Measurements from ENCODE around the gene DPP6. TPM values are rescaled to one million over a fixed set of nuclear protein-coding genes. Genes with fewer than 3 reads are reported as not detected.

Gene DPP6
- total RNA-seq, 1 donor from 2014 or later: not detected

DNA sequence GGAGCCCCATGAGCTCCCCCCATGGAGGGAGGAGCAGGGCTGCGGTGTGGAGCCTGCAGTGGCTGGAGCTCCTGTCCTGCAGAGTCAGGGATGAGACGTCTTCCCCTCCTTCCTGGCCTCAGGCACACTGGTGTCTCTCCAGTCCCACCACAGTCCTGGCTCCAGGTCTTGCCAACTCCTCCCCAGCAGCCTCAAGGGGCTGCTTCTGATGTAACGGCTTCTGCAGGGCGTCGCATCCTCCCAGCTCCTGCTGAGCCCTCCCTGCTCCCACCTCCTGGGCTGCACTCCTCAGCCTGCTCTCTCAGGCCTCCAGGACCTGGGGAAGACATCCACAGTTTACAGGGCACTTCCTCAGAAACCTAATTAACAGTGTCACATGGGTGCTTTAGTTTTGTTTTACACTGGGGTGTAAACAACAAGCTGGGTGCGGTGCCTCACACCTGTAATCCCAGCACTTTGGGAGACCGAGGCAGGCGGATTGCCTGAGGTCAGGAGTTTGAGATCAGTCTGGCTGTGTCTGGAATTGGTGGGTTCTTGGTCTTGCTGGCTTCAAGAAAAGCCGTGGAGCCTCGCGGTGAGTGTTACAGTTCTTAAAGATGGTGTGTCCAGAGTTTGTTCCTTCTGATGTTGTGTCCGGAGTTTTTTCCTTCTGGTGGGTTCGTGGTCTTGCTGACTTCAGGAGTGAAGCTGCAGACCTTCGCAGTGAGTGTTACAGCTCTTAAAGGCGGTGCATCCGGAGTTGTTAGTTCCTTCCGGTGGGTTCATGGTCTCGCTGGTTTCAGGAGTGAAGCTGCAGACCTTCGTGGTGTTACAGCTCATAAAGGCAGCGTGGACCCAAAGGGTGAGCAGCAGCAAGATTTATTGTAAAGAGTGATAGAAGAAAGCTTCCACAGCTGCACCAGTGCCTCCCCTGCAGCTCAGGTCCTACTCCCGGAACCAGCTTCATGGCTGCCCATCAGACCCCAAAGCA, 855.7 kb downstream of the DPP6 start:
- Mint-ChIP-seq H3K27me3 (ENCODE audit: unreplicated experiment) (peaks cover 14% of the 10 kb centered on the region), H3K9me3 (ENCODE audit: unreplicated experiment) (peaks cover 31% of the 10 kb centered on the region), H3K4me1 (ENCODE audit: low read depth, unreplicated experiment) (no peaks in the 10 kb centered on the region), H3K36me3 (ENCODE audit: unreplicated experiment) (peaks cover 13% of the 10 kb centered on the region), H3K27ac (ENCODE audit: unreplicated experiment) (no peak overlapping the region), H3K4me3 (ENCODE audit: unreplicated experiment) (no peak overlapping the region)
- TF ChIP-seq, protein P1, sequence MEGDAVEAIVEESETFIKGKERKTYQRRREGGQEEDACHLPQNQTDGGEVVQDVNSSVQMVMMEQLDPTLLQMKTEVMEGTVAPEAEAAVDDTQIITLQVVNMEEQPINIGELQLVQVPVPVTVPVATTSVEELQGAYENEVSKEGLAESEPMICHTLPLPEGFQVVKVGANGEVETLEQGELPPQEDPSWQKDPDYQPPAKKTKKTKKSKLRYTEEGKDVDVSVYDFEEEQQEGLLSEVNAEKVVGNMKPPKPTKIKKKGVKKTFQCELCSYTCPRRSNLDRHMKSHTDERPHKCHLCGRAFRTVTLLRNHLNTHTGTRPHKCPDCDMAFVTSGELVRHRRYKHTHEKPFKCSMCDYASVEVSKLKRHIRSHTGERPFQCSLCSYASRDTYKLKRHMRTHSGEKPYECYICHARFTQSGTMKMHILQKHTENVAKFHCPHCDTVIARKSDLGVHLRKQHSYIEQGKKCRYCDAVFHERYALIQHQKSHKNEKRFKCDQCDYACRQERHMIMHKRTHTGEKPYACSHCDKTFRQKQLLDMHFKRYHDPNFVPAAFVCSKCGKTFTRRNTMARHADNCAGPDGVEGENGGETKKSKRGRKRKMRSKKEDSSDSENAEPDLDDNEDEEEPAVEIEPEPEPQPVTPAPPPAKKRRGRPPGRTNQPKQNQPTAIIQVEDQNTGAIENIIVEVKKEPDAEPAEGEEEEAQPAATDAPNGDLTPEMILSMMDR (IDR thresholded peaks at IDR 0.05; ENCODE audit: partially characterized antibody, unreplicated experiment): no peak
- DNase-seq: no peak

DNA sequence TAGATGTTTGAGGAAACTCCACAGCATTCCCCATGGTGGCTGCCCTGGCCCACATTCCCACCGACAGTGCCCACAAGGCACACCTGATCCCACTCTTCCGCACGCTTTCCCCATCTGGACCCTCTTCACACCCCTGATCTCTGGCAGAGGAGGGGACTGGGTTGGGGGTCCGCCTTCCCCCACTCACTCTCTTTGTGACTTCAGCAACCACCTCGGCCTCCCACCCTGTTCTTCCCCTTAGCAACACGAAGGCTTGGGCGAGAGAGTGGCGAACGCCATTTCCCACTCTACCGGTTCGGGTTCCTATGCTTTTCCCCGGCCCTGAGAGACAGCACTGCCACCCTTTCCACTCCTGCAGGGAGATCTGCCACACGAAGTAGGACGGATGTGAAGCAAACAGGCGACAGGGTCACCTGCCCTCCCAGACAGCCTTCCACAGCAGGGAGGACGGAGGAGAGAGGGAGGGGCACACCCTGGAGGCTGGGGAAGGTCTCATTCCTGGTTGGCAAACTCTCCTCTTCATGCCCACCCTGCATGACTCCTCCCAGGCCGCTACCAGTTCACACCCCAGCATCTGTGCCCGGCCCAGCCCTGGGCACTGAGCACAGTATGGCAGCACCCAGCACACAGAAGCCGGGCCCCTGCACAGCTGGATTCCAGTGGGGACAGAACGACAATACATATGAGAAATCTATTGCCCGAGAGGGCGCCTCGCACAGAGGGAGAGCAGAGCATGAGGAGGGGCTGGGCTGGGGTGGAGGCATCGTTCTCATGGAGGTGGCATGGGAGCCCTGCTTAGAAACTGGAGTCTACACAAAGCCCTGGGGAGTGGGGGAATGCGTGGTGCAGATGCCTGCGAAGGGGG, 857.3 kb downstream of the DPP6 start:
- DNase-seq: no peak
- Mint-ChIP-seq H3K27me3 (ENCODE audit: unreplicated experiment) (peaks cover 13% of the 10 kb centered on the region), H3K9me3 (ENCODE audit: unreplicated experiment) (peaks cover 24% of the 10 kb centered on the region), H3K27ac (ENCODE audit: unreplicated experiment) (no peak overlapping the region), H3K4me1 (ENCODE audit: low read depth, unreplicated experiment) (no peaks in the 10 kb centered on the region), H3K4me3 (ENCODE audit: unreplicated experiment) (no peak overlapping the region), H3K36me3 (ENCODE audit: unreplicated experiment) (peaks cover 13% of the 10 kb centered on the region)
- TF ChIP-seq, protein P1 (IDR thresholded peaks at IDR 0.05; ENCODE audit: partially characterized antibody, unreplicated experiment): no peak

DNA sequence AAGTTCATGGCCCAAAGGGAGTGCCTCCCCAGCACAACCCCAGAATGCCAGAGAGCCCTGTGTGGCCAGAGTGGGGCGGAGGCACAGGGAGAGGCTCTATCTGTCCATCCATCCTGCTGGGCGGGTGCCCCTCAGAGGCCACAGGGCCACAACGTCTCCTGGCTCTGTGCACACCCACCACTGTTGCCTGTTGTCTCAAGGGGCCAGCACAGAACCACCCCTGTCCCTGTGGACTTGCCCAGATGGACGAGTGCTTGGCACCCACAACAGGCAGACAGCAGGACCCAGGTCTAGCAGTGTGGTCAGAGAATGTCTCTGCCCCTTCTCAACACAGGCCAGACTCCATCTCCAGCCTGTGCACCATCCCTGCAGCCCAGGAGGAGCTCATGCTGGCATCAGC, 857.9 kb downstream of the DPP6 start:
- H3K4me1 Mint-ChIP-seq (ENCODE audit: low read depth, unreplicated experiment): no peaks in the 10 kb centered on the region
- H3K9me3 Mint-ChIP-seq (ENCODE audit: unreplicated experiment): peaks cover 25% of the 10 kb centered on the region
- no peak overlapping the region for H3K4me3 Mint-ChIP-seq (ENCODE audit: unreplicated experiment)
- TF ChIP-seq, protein P1 (IDR thresholded peaks at IDR 0.05; ENCODE audit: partially characterized antibody, unreplicated experiment): no peak
- DNase-seq: no peak
- H3K27ac Mint-ChIP-seq (ENCODE audit: unreplicated experiment): no peak overlapping the region
- H3K27me3 Mint-ChIP-seq (ENCODE audit: unreplicated experiment): peaks cover 12% of the 10 kb centered on the region
- H3K36me3 Mint-ChIP-seq (ENCODE audit: unreplicated experiment): peaks cover 13% of the 10 kb centered on the region

DNA sequence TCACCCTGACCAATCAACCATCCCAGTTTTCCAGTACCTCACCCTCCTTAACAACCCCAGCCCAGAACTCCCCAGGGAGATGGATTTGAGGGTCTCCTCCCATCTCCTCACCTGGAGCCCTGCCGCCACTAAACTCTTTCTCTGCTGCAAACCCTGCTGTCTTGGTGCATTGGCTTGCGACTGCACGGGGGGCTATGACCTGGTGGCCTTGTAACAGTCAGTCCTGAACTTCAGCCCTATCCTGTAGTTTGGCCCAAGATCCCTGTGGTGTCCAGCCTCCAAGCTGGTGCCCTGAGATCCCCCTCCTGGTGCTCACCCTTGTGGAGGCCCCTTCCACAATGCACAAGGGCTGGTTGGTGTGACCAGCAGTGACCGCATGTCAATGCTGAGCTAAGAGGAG, 858.8 kb downstream of the DPP6 start:
- Mint-ChIP-seq H3K4me1 (ENCODE audit: low read depth, unreplicated experiment) (no peaks in the 10 kb centered on the region), H3K36me3 (ENCODE audit: unreplicated experiment) (peaks cover 13% of the 10 kb centered on the region), H3K9me3 (ENCODE audit: unreplicated experiment) (peaks cover 25% of the 10 kb centered on the region), H3K27me3 (ENCODE audit: unreplicated experiment) (peaks cover 9% of the 10 kb centered on the region), H3K4me3 (ENCODE audit: unreplicated experiment) (no peak overlapping the region), H3K27ac (ENCODE audit: unreplicated experiment) (no peak overlapping the region)
- DNase-seq: no peak
- TF ChIP-seq, protein P1 (IDR thresholded peaks at IDR 0.05; ENCODE audit: partially characterized antibody, unreplicated experiment): no peak

All from glutamatergic neuron (in vitro differentiated cells).